Effector memory CD8-positive, alpha-beta T cell (primary cell): ENCODE data around the gene ACP4.
"Not testable (repeated sequence)": the region's sequence is repeated elsewhere in the genome, so short reads cannot be mapped to it uniquely, and the experiment has no call there.

Experiments
- ATAC-seq: fragments of 150-1000 bp; cut with Tn5 transposase; replicated peaks from 2 replicates; pipeline ENCODE4 v1.10.0; 2021; ENCODE audit warnings: mild to moderate bottlenecking, moderate library complexity
- DNase-seq, 3 experiments: peaks; one replicate each; pipeline ENCODE4 v3.0.0; 2021
- H3K27ac Mint-ChIP-seq, 2 donors: one replicate each; pipeline ENCODE4 v1.8.0; 2022; ENCODE audit warnings: mild to moderate bottlenecking in 2 of 2, mixed read lengths in 2 of 2, moderate library complexity in 2 of 2
- H3K27me3 Mint-ChIP-seq, 2 donors: one replicate each; pipeline ENCODE4 v1.8.0; 2022; ENCODE audit warnings: mixed read lengths in 2 of 2
- H3K36me3 Mint-ChIP-seq: one replicate; pipeline ENCODE4 v1.8.0; 2022; ENCODE audit warnings: mild to moderate bottlenecking, moderate library complexity, mixed read lengths; ENCODE audit not compliant: insufficient read depth
- H3K4me1 Mint-ChIP-seq, 2 donors: one replicate each; pipeline ENCODE4 v1.8.0; 2022; ENCODE audit warnings: low read depth in 2 of 2, mixed read lengths in 2 of 2
- H3K4me3 Mint-ChIP-seq, 2 donors: one replicate each; pipeline ENCODE4 v1.8.0; 2022; ENCODE audit warnings: mild to moderate bottlenecking in 2 of 2, mixed read lengths in 2 of 2, moderate library complexity in 2 of 2
- H3K9me3 Mint-ChIP-seq, 2 donors: one replicate each; pipeline ENCODE4 v1.8.0; 2022; ENCODE audit warnings: mixed read lengths in 2 of 2

ACP4 gene

GRCh38 chr19:50764409-50764808 lies 25.8 kb upstream of the ACP4 start:
- Mint-ChIP-seq H3K4me3 (no peak overlapping the region), H3K27ac (no peak overlapping the region), H3K36me3 (no peaks in the 10 kb centered on the region), H3K4me1 (no peaks in the 10 kb centered on the region), H3K9me3 (no peaks in the 10 kb centered on the region), H3K27me3 (peaks cover 25 to 56% of the 10 kb centered on the region in 2 donors)
- DNase-seq (no peak), ATAC-seq (no peak)

DNA sequence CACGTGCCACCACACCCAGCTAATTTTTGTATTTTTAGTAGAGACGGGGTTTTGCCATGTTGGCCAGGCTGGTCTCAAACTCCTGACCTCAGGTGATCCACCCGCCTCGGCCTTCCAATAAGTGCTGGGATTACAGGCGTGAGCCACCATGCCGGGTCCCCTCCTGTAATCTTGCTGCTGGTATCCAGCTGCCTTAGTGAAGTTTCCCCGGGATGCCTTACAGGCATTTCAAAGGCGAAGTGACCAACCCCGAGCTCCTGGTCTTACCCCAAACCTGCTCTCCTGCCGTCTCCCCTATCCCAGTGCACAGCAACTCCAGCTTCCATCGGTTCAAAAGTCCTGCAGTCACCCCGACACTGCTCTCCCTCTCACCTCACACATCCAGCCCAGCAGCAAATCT lies 23.5 kb upstream of the ACP4 start:
- not testable (repeated sequence) for H3K9me3 Mint-ChIP-seq, H3K27ac Mint-ChIP-seq
- H3K27me3 Mint-ChIP-seq: peaks cover 32 to 59% of the 10 kb centered on the region in 2 donors

GRCh38 chr19:50767263-50767662 lies 23.0 kb upstream of the ACP4 start:
- not testable (repeated sequence) for DNase-seq, ATAC-seq, H3K4me1 Mint-ChIP-seq, H3K36me3 Mint-ChIP-seq, H3K27ac Mint-ChIP-seq, H3K9me3 Mint-ChIP-seq, H3K4me3 Mint-ChIP-seq
- peaks cover 32 to 59% of the 10 kb centered on the region in 2 donors for H3K27me3 Mint-ChIP-seq

More for the DNA sequence above, 23.5 kb upstream of the ACP4 start:
- DNase-seq, ATAC-seq, H3K4me3 Mint-ChIP-seq, H3K4me1 Mint-ChIP-seq, H3K36me3 Mint-ChIP-seq: not testable (repeated sequence)

- Mint-ChIP-seq H3K27me3 (peaks cover 32 to 61% of the 10 kb centered on the region in 2 donors), H3K4me3 (no peak overlapping the region), H3K36me3 (no peaks in the 10 kb centered on the region), H3K9me3 (no peaks in the 10 kb centered on the region), H3K4me1 (no peaks in the 10 kb centered on the region), H3K27ac (no peak overlapping the region)
- no peak for ATAC-seq
- no peak for DNase-seq
These were observed 21.9 kb upstream of the ACP4 start for GRCh38 chr19:50768277-50768676.

GRCh38 chr19:50770164-50770563 lies 20.1 kb upstream of the ACP4 start, which contains the start of gene GPR32:
TSS of gene GPR32 (plus strand) at chr19:50770464. CDS start at chr19:50770601, 137 bp downstream.
- not testable (repeated sequence) for ATAC-seq, H3K9me3 Mint-ChIP-seq, H3K27ac Mint-ChIP-seq, H3K4me1 Mint-ChIP-seq, DNase-seq, H3K36me3 Mint-ChIP-seq, H3K4me3 Mint-ChIP-seq
- peaks cover 26 to 67% of the 10 kb centered on the region in 2 donors for H3K27me3 Mint-ChIP-seq

- Mint-ChIP-seq H3K4me1 (no peaks in the 10 kb centered on the region), H3K9me3 (no peaks in the 10 kb centered on the region), H3K36me3 (no peaks in the 10 kb centered on the region), H3K27me3 (peaks cover 31 to 67% of the 10 kb centered on the region in 2 donors), H3K27ac (no peak overlapping the region), H3K4me3 (no peak overlapping the region)
- ATAC-seq (no peak), DNase-seq (no peak)
These were observed 19.3 kb upstream of the ACP4 start for GRCh38 chr19:50770888-50771287.

GRCh38 chr19:50772476-50772875 lies 17.7 kb upstream of the ACP4 start:
- no peak overlapping the region for H3K27ac Mint-ChIP-seq
- peaks cover 31 to 63% of the 10 kb centered on the region in 2 donors for H3K27me3 Mint-ChIP-seq
- H3K9me3 Mint-ChIP-seq: no peaks in the 10 kb centered on the region
- DNase-seq: no peak
- no peak for ATAC-seq
- no peaks in the 10 kb centered on the region for H3K4me1 Mint-ChIP-seq
- no peak overlapping the region for H3K4me3 Mint-ChIP-seq
- no peaks in the 10 kb centered on the region for H3K36me3 Mint-ChIP-seq

GRCh38 chr19:50772912-50773311 lies 17.3 kb upstream of the ACP4 start:
- H3K4me3 Mint-ChIP-seq, H3K4me1 Mint-ChIP-seq, H3K36me3 Mint-ChIP-seq, H3K27ac Mint-ChIP-seq, ATAC-seq, H3K9me3 Mint-ChIP-seq, DNase-seq: not testable (repeated sequence)
- peaks cover 33 to 63% of the 10 kb centered on the region in 2 donors for H3K27me3 Mint-ChIP-seq

GRCh38 chr19:50773454-50773853 lies 16.8 kb upstream of the ACP4 start:
- H3K27me3 Mint-ChIP-seq: peaks cover 33 to 63% of the 10 kb centered on the region in 2 donors
- H3K36me3 Mint-ChIP-seq, H3K4me3 Mint-ChIP-seq, DNase-seq, ATAC-seq, H3K4me1 Mint-ChIP-seq, H3K9me3 Mint-ChIP-seq, H3K27ac Mint-ChIP-seq: not testable (repeated sequence)

DNA sequence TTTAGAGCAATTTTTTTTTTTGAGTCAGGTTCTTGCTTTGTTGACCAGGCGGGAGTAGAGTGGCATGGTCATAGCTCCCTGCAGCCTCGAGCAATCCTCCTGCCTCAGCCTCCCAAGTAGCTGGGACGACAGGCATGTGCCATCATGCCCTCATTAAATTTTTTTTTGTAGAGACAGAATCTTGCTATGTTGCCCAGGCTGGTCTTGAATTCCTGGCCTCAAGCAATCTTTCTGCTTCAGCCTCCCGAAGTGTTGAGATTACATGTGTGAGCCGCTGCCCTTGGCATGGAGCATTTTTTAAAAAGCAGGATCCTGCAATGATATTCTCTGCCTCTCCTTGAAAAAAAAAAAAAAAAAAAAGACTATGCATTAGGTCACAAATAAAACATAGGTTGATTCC lies 14.1 kb upstream of the ACP4 start:
- Mint-ChIP-seq H3K4me3 (no peak overlapping the region), H3K36me3 (no peaks in the 10 kb centered on the region), H3K4me1 (peaks cover 2 to 5% of the 10 kb centered on the region in 2 donors), H3K27ac (no peak overlapping the region), H3K9me3 (no peaks in the 10 kb centered on the region), H3K27me3 (peaks cover 53 to 79% of the 10 kb centered on the region in 2 donors)
- DNase-seq: no peak
- ATAC-seq: no peak

- ATAC-seq (no peak), DNase-seq (no peak)
- H3K27me3 Mint-ChIP-seq: peaks cover 62 to 86% of the 10 kb centered on the region in 2 donors
- no peak overlapping the region for H3K27ac Mint-ChIP-seq
- no peaks in the 10 kb centered on the region for H3K9me3 Mint-ChIP-seq
- peaks cover 2 to 5% of the 10 kb centered on the region in 2 donors for H3K4me1 Mint-ChIP-seq
- peaks cover 6% of the 10 kb centered on the region for H3K36me3 Mint-ChIP-seq
- no peak overlapping the region for H3K4me3 Mint-ChIP-seq
These were observed 13.0 kb upstream of the ACP4 start for GRCh38 chr19:50777261-50777660.

GRCh38 chr19:50777830-50778303 lies 12.3 kb upstream of the ACP4 start:
- H3K27me3 Mint-ChIP-seq: peaks cover 68 to 92% of the 10 kb centered on the region in 2 donors

DNA sequence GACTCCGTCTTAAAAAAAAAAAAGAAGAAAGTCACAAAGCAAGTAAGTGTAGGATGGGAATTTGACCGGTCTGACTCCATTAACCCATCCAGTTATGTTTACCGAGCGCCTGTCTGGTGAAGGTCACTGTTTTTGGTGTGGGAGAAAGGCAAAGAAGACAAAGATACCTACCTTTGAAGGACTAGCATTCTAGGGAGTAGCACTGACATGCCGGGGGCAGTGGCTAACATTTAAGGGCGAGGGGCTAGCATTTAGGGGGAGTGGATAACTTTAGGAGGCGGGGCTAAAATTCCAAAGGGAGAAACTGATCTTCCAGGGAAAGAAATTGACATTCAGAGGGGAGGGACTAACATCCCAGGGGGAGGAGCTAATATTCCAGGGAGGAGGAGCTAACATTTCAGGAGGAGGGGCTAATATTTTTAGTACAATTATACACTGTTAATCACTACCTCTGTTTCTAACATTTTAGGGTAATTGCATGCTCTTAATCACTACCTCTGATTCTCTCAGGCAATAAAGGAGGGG lies 11.2 kb upstream of the ACP4 start:
- H3K27ac Mint-ChIP-seq: no peak overlapping the region
- no peak overlapping the region for H3K4me3 Mint-ChIP-seq
- no peak for DNase-seq
- ATAC-seq: no peak
- peaks cover 9% of the 10 kb centered on the region for H3K36me3 Mint-ChIP-seq
- H3K27me3 Mint-ChIP-seq: peaks cover 74 to 89% of the 10 kb centered on the region in 2 donors
- H3K9me3 Mint-ChIP-seq: no peaks in the 10 kb centered on the region
- peaks cover 8 to 11% of the 10 kb centered on the region in 2 donors for H3K4me1 Mint-ChIP-seq

More at GRCh38 chr19:50777830-50778303, 12.3 kb upstream of the ACP4 start:
- Mint-ChIP-seq H3K9me3 (no peaks in the 10 kb centered on the region), H3K4me3 (no peak overlapping the region), H3K4me1 (peaks cover 2 to 5% of the 10 kb centered on the region in 2 donors), H3K36me3 (peaks cover 7% of the 10 kb centered on the region), H3K27ac (no peak overlapping the region)
- ATAC-seq: no peak
- no peak for DNase-seq
